Parathyroid adenoma (tissue), 2 donors: ENCODE measurements around the gene NFATC2.

ENCODE experiments used
- H2AFZ ChIP-seq: fragments of 300-600 bp; sonication (generic); one replicate; pipeline ENCODE4 v1.7.0; 2017; ENCODE audit warnings: antibody characterized with exemption, mild to moderate bottlenecking
- H3K27ac ChIP-seq: fragments of 300-600 bp; sonication (generic); one replicate; pipeline ENCODE4 v1.7.0; 2017
- H3K27me3 ChIP-seq: fragments of 300-600 bp; sonication (generic); one replicate; pipeline ENCODE4 v1.7.0; 2017; ENCODE audit warnings: low read length; ENCODE audit not compliant: control insufficient read depth, insufficient read depth
- H3K36me3 ChIP-seq: fragments of 300-600 bp; sonication (generic); one replicate; pipeline ENCODE4 v1.7.0; 2017; ENCODE audit warnings: low read length; ENCODE audit not compliant: control insufficient read depth, insufficient read depth
- H3K4me1 ChIP-seq: fragments of 300-600 bp; sonication (generic); one replicate; pipeline ENCODE4 v1.7.0; 2017; ENCODE audit warnings: control low read depth
- H3K4me2 ChIP-seq: fragments of 300-600 bp; sonication (generic); one replicate; pipeline ENCODE4 v1.7.0; 2017; ENCODE audit warnings: low read length
- H3K4me3 ChIP-seq: fragments of 300-600 bp; sonication (generic); one replicate; pipeline ENCODE4 v1.7.0; 2017; ENCODE audit warnings: low read depth, low read length
- H3K79me2 ChIP-seq: fragments of 300-600 bp; sonication (generic); one replicate; pipeline ENCODE4 v1.7.0; 2017; ENCODE audit warnings: control low read depth
- H3K9ac ChIP-seq: fragments of 300-600 bp; sonication (generic); one replicate; pipeline ENCODE4 v1.7.0; 2017; ENCODE audit warnings: mild to moderate bottlenecking
- H3K9me3 ChIP-seq: fragments of 300-600 bp; sonication (generic); one replicate; pipeline ENCODE4 v1.7.0; 2017; ENCODE audit warnings: low read length; ENCODE audit not compliant: control insufficient read depth
- CTCF ChIP-seq: fragments of 300-600 bp; sonication (generic); IDR thresholded peaks from one replicate; pipeline ENCODE4 v1.7.0; 2017; ENCODE audit warnings: antibody characterized with exemption, mild to moderate bottlenecking
- donor health status: primary hyperparathyroidism.

Gene NFATC2

GRCh38 chr20:51337126-51337805 is 205.3 kb downstream of the NFATC2 start:
- Histone ChIP-seq H3K36me3 (no peaks in the 10 kb centered on the region), H3K4me1 (no peaks in the 10 kb centered on the region), H3K79me2 (no peaks in the 10 kb centered on the region), H3K27ac (no peak overlapping the region), H3K4me3 (no peak overlapping the region), H3K27me3 (no peaks in the 10 kb centered on the region), H3K9ac (no peak overlapping the region), H2AFZ (no peak overlapping the region), H3K9me3 (no peaks in the 10 kb centered on the region), H3K4me2 (no peak overlapping the region)
- TF ChIP-seq CTCF: no peak
